Testis (tissue), 3 donors: ENCODE data around the gene OS9. TPM values are rescaled to one million over a fixed set of nuclear protein-coding genes. Genes with fewer than 3 reads are reported as not detected.
A peak's percentile ranks its signal among the peaks of the same experiment; 100 is the strongest.

ENCODE experiments used
- DNase-seq: peaks from one replicate; pipeline ENCODE4 v3.0.0-alpha.2; 2019
- H3K27ac ChIP-seq, 2 donors: fragments of 200-600 bp; sonication (generic); one replicate each; pipeline ENCODE4 v1.5.1; 2019
- H3K27me3 ChIP-seq: fragments of 200-600 bp; sonication (generic); one replicate; pipeline ENCODE4 v1.5.1; 2019
- H3K36me3 ChIP-seq: fragments of 200-600 bp; sonication (generic); one replicate; pipeline ENCODE4 v1.5.1; 2017; ENCODE audit warnings: low read depth; ENCODE audit errors: missing control alignments
- H3K4me1 ChIP-seq: fragments of 200-600 bp; sonication (generic); one replicate; pipeline ENCODE4 v1.5.1; 2019
- H3K4me3 ChIP-seq, 2 donors: fragments of 200-600 bp; sonication (generic); one replicate each; pipeline ENCODE4 v1.5.1; 2017 to 2019
- H3K9me3 ChIP-seq: fragments of 200-600 bp; sonication (generic); one replicate; pipeline ENCODE4 v1.5.1; 2017
- POLR2A ChIP-seq: fragments of 450-650 bp; IDR thresholded peaks from one replicate; pipeline ENCODE4 v1.6.1; 2017; ENCODE audit warnings: antibody characterized with exemption, mild to moderate bottlenecking, moderate library complexity
- WGBS, 2 donors: methylation state at CpG; one replicate each; pipeline ENCODE4 v1.1.5; 2018; 5-methylcytosine and 5-hydroxymethylcytosine counted together
- intact Hi-C: fragments of 100-400 bp; cut with DNase I; formaldehyde crosslinking; loops from one replicate; pipeline ENCODE4 v1.15.1; 2023; ENCODE audit warnings: low total_unique reads
- polyA plus RNA-seq: library from polyadenylated mRNA; stranded (reverse); fragments of 350-450 nt; fragmentation: Illumina TruSeq; extraction: RNeasy Lipid Tissue Mini Kit (QIAGEN cat#74804); gene quantifications from one replicate; pipeline ENCODE4 v1.2.3, GENCODE V29; 2014; ENCODE audit warnings: low read depth, low replicate concordance; ENCODE audit not compliant: insufficient read depth
- total RNA-seq, 2 donors: library from RNA; depleted of rRNA; stranded (reverse); fragments of >200 nt; gene quantifications; one replicate each; pipeline ENCODE4 v1.2.3, GENCODE V29; 2016
- TF ChIP-seq, protein P1 (sequence below), 3 experiments: fragments of 450-650 bp in 2 of 3; fragments of 200-600 bp in 1 of 3; sonication (generic) in 1 of 3; IDR thresholded peaks; one replicate each; pipeline ENCODE4 v1.5.1; 2016 to 2019; ENCODE audit warnings: antibody characterized with exemption in 3 of 3, mild to moderate bottlenecking in 2 of 3, moderate library complexity in 1 of 3

The OS9 gene
- total and polyA plus RNA-seq, 3 donors from 2014 or later = 88.1 to 158 (median 121) TPM

DNA sequence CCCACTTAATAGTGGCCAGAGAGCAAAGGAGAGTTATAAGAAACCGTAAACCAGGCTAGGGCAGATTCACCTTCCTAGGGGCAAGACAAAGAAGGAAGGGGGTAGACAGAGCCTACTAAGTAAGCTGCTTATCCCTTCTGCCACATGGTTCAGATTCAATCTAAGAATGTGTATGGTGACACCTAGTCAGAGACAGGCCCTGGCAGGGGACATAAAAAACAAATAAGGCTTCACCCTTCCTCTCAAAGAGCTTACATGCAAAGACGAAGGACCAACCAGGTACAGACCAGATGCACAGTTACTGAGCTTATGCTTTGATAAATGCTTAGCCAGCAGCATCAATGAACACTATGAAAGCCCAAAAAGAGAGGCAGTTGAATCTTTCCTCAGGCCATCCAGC is 68.5 kb downstream of the OS9 start:
- whole genome bisulfite sequencing, 2 donors = 92 to 94% methylated on average over 2 of the region's 2 CpGs
- no peaks in the 10 kb centered on the region for H3K27me3 ChIP-seq
- no peak overlapping the region for H3K27ac ChIP-seq
- H3K9me3 ChIP-seq = no peaks in the 10 kb centered on the region
- DNase-seq = no peak
- no peaks in the 10 kb centered on the region for H3K36me3 ChIP-seq
- no peak for TF ChIP-seq POLR2A
- TF ChIP-seq, protein P1, sequence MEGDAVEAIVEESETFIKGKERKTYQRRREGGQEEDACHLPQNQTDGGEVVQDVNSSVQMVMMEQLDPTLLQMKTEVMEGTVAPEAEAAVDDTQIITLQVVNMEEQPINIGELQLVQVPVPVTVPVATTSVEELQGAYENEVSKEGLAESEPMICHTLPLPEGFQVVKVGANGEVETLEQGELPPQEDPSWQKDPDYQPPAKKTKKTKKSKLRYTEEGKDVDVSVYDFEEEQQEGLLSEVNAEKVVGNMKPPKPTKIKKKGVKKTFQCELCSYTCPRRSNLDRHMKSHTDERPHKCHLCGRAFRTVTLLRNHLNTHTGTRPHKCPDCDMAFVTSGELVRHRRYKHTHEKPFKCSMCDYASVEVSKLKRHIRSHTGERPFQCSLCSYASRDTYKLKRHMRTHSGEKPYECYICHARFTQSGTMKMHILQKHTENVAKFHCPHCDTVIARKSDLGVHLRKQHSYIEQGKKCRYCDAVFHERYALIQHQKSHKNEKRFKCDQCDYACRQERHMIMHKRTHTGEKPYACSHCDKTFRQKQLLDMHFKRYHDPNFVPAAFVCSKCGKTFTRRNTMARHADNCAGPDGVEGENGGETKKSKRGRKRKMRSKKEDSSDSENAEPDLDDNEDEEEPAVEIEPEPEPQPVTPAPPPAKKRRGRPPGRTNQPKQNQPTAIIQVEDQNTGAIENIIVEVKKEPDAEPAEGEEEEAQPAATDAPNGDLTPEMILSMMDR (IDR thresholded peaks at IDR 0.05) = no peak
- peaks cover 22% of the 10 kb centered on the region for H3K4me1 ChIP-seq
- intact Hi-C loops = no loop called here
- H3K4me3 ChIP-seq = no peak overlapping the region

DNA sequence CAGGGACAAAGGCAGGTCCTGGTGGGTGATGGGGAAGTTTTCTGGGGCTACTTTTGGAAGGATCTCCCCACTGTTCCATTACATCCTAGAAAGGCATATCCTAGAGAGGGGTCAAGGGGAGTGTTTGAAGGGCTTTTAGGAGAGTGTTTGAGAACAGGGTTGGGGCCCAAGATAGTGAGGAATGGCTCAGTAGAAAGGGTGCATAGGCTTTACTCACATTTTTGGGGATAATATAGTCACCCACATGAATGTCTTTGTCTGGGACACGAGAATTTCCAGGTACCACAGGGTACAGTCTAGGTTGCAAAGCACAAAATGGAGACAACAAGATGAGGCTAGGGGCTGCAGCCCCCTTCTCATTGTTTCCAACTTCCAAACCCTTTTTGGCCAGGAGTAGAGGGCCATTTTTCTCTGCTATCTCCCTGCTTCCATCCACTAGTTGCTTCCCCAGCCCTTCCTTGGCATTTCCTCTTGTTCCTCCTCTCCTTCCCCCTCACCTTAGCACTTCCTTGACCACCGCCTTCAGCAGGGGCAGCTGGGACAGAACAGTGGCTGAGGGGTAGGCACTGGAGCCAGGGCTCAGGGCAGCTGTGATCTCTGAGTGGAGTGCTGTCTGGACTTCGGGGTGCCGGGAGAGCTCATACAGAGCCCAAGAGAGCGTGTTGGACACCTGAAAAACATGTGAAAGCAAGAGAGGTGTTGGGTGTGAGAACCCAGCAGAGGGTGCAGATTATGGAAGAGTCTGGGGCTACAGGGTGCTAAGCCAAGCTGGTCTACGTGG is 70.1 kb downstream of the OS9 start:
- H3K36me3 ChIP-seq = no peaks in the 10 kb centered on the region
- TF ChIP-seq, protein P1 (IDR thresholded peaks at IDR 0.05) = no peak
- TF ChIP-seq POLR2A = no peak
- peaks cover 22% of the 10 kb centered on the region for H3K4me1 ChIP-seq
- no peak for DNase-seq
- WGBS, 2 donors = 53 to 74% methylated on average over 6 of the region's 6 CpGs
- no peaks in the 10 kb centered on the region for H3K27me3 ChIP-seq
- intact Hi-C loops = no loop called here
- H3K27ac ChIP-seq = no peak overlapping the region
- H3K9me3 ChIP-seq = no peaks in the 10 kb centered on the region
- H3K4me3 ChIP-seq = no peak overlapping the region

DNA sequence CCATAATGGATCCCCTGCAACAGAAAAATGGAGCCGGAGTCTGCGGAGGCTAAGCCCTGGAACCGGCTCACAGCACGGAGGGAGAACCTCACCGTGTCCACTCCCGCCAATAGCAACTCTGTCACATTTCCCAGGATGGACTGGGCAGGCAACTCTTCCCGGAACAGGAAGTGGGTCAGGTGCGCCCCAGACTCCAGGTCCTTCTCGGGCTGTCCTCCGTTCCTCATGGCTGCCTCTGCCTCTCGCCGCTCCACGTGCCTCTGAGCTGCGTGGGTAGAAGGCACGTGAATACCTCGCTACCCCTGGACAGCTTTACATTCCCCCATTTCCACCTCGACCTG is 70.7 kb downstream of the OS9 start:
- no peak for DNase-seq
- no peak overlapping the region for H3K27ac ChIP-seq

DNA sequence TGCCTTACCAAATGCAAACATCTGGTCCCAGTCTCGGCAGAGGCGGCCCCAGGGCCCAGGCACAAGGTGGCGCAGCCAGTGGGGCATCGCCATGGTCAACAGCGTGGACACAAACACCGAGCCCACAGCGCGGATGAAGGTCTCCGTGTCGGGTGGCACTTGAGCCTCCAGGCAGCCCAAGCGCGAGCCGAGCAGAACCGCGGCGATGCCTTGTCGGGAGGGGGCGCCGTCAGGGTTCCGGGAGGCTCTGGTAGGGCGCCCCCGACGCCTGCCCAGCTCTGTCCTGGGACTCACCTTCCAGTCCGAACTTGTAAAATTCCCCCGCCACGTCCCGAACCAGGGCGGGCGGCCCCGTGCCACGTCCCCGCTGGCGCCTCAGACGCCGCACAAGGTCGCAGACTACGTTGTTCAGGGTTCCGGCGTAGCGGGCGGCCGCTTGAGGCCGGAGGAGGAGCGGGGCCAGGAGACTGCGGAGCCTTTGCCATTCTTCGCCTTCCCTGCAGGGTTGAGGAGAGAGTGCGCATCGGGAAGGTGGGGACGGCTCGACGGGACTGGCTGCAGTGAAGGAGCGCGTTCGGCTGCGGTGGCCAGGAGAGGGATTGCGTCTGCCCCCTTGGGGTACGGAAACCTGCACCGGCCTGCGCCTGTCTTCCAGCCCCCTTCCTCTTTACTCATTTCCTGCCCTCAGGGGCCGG is 71.2 kb downstream of the OS9 start:
- 8 to 9% methylated on average over 7 to 45 of the region's 60 CpGs for WGBS, 2 donors
- H3K36me3 ChIP-seq = no peaks in the 10 kb centered on the region
- no peaks in the 10 kb centered on the region for H3K9me3 ChIP-seq
- peaks cover 22% of the 10 kb centered on the region for H3K4me1 ChIP-seq
- peak; percentile 28 for DNase-seq
- no peak for TF ChIP-seq POLR2A
- TF ChIP-seq, protein P1 (IDR thresholded peaks at IDR 0.05) = no peak
- intact Hi-C loops = no loop called here
- H3K27me3 ChIP-seq = no peaks in the 10 kb centered on the region
- peak overlapping the region; percentile 24 to 26 for H3K4me3 ChIP-seq
- H3K27ac ChIP-seq = no peak overlapping the region

More for the DNA sequence above, 70.7 kb downstream of the OS9 start:
- TF ChIP-seq, protein P1 (IDR thresholded peaks at IDR 0.05) = no peak
- 29 to 37% methylated on average over 15 to 17 of the region's 17 CpGs for WGBS, 2 donors
- no peaks in the 10 kb centered on the region for H3K36me3 ChIP-seq
- no peaks in the 10 kb centered on the region for H3K27me3 ChIP-seq
- H3K4me3 ChIP-seq = peak overlapping the region; percentile 24 to 26
- intact Hi-C loops = no loop called here
- H3K4me1 ChIP-seq = peaks cover 22% of the 10 kb centered on the region
- no peaks in the 10 kb centered on the region for H3K9me3 ChIP-seq
